Naive B cell (primary cell): ENCODE measurements around the gene CST4. TPM values are rescaled to one million over a fixed set of nuclear protein-coding genes. Genes with fewer than 3 reads are reported as not detected.
"Not testable (repeated sequence)": the region's sequence is repeated elsewhere in the genome, so short reads cannot be mapped to it uniquely, and the experiment has no call there.

ENCODE experiments used
- ATAC-seq, 2 donors: fragments of 150-1000 bp; cut with Tn5 transposase; 2 replicates each; pipeline ENCODE4 v1.10.0; 2021; ENCODE audit warnings: low read depth in 2 of 2, mild to moderate bottlenecking in 2 of 2, moderate library complexity in 2 of 2
- DNase-seq: peaks from one replicate; pipeline ENCODE4 v3.0.0; 2022
- H3K27ac Mint-ChIP-seq, 6 donors: one replicate each; pipeline ENCODE4 v1.8.0; 2020 to 2022; ENCODE audit warnings: mild to moderate bottlenecking in 6 of 6, mixed read lengths in 6 of 6, moderate library complexity in 5 of 6, inconsistent platforms in 2 of 6
- H3K27me3 Mint-ChIP-seq, 3 donors: one replicate each; pipeline ENCODE4 v1.8.0; 2021 to 2022; ENCODE audit warnings: mixed read lengths in 3 of 3, mild to moderate bottlenecking in 1 of 3
- H3K36me3 Mint-ChIP-seq, 2 donors: one replicate each; pipeline ENCODE4 v1.8.0; 2020 to 2022; ENCODE audit warnings: mixed read lengths in 2 of 2, inconsistent platforms in 1 of 2, mild to moderate bottlenecking in 1 of 2
- H3K4me1 Mint-ChIP-seq, 3 donors: one replicate each; pipeline ENCODE4 v1.8.0; 2020 to 2022; ENCODE audit warnings: mixed read lengths in 3 of 3, inconsistent platforms in 1 of 3, mild to moderate bottlenecking in 1 of 3, moderate library complexity in 1 of 3
- H3K4me3 Mint-ChIP-seq, 8 donors: one replicate each; pipeline ENCODE4 v1.8.0; 2020 to 2022; ENCODE audit warnings: mild to moderate bottlenecking in 8 of 8, mixed read lengths in 8 of 8, moderate library complexity in 8 of 8, inconsistent platforms in 2 of 8
- H3K9me3 Mint-ChIP-seq, 7 donors: one replicate each; pipeline ENCODE4 v1.8.0; 2020 to 2022; ENCODE audit warnings: mixed read lengths in 7 of 7, mild to moderate bottlenecking in 5 of 7, inconsistent platforms in 2 of 7, moderate library complexity in 1 of 7
- polyA plus RNA-seq, 6 donors: library from polyadenylated mRNA; unstranded; fragments of 300-500 nt; fragmentation: Illumina TruSeq; gene quantifications; one replicate each; pipeline ENCODE4 v1.2.3, GENCODE V29; 2021; ENCODE audit warnings: low read depth in 6 of 6

Gene CST4
- polyA plus RNA-seq, 6 donors from 2014 or later, result not detected

DNA sequence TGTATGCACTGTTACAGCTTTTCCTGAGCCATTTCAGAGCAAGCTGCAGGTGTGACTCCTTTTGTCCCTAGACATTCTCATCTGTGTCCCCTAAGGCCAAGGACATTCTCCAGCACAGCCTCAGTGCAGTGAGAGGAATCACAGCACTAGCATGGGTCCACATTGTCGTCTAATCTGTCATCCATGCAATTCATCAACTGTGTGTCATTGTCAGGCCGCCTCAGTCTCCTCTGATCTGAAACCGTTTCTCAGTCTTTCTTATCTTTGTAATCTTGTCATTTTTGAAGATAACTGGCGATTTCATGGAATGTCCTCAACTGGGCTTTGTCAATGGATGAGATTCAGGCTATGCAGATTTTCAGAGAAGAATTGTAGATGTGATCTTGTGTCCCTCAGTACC is 24.8 kb downstream of the CST4 start:
- not testable (repeated sequence) for ATAC-seq, H3K9me3 Mint-ChIP-seq, H3K36me3 Mint-ChIP-seq, DNase-seq, H3K4me1 Mint-ChIP-seq, H3K27me3 Mint-ChIP-seq, H3K4me3 Mint-ChIP-seq, H3K27ac Mint-ChIP-seq

DNA sequence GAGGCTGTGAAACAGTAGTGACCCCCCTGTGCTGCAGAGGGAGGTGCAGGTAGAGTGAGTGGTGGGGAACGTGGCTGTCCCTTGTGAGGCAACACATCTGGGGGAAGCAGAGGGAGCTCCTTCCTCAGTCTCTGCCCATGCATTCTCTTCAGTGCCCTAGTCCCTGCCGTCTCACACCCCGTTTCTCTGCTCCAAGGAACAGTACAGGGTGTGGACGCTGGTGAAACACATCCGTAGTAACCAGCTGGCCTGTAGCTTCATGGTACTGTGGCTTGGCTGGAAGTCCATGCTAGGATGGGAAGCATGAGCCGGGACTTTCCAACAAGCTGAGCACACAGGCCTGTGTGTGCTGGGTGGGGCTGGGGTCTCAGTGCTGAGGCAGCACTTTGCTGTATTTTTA is 25.7 kb downstream of the CST4 start:
- Mint-ChIP-seq H3K4me1 (no peaks in the 10 kb centered on the region), H3K27ac (no peak overlapping the region), H3K4me3 (no peak overlapping the region), H3K36me3 (no peaks in the 10 kb centered on the region), H3K9me3 (no peaks in the 10 kb centered on the region), H3K27me3 (no peaks in the 10 kb centered on the region)
- no peak for DNase-seq
- no peak for ATAC-seq

DNA sequence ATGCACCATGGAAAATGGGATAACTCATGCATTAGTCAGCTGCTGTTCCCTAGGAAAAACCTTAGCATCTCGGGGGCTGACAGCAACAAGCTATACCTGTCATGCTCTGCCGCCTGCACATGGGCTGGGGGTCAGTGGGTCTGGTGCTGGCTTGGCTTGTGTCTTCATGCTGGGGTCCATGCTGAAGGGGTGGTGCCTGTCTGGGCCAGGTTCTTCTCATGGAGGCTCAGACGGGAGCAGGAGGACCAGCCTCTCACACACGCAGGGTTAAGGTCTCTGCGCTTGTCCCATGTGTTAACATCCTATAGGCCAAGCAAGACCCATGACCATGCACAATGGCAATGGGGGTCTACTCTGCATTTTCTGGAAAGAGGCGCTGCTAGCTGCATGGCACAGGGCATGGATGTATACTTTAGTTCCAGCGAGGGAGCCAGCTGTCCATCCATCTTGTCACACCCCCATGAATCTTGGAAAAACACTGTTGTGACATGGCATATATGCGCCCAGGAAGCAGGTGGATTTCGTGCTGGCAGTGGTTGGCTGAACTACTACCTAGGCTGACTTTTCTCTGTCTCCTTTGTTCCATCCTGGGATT is 26.5 kb downstream of the CST4 start:
- no peak for DNase-seq
- Mint-ChIP-seq H3K4me3 (no peak overlapping the region), H3K27me3 (no peaks in the 10 kb centered on the region), H3K36me3 (no peaks in the 10 kb centered on the region), H3K27ac (no peak overlapping the region), H3K9me3 (no peaks in the 10 kb centered on the region), H3K4me1 (no peaks in the 10 kb centered on the region)
- ATAC-seq, result no peak

DNA sequence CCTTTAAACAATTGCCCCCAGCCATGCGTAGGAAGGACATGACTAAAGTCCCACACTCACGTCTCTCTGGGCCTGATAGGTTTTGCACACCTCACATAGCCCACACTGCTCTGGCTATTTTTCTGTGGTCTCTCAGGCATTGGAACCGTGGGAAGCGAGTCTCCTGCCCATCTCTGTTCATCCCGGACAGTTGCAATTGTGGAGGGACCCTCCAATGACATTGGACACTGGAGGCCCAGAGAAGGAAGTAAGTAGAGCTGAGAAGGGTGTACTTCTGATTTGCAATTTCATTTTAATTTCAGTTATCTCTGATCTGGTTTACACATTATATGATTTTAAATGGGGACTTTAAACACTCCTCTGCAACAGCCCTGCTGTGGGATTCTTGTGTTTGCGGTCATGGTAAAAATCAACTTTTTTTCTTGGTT is 27.8 kb downstream of the CST4 start:
- H3K27ac Mint-ChIP-seq, result no peak overlapping the region
- no peak overlapping the region for H3K4me3 Mint-ChIP-seq
- DNase-seq, result no peak
- ATAC-seq, result no peak
- no peaks in the 10 kb centered on the region for H3K27me3 Mint-ChIP-seq
- no peaks in the 10 kb centered on the region for H3K36me3 Mint-ChIP-seq
- H3K4me1 Mint-ChIP-seq, result no peaks in the 10 kb centered on the region
- H3K9me3 Mint-ChIP-seq, result no peaks in the 10 kb centered on the region

DNA sequence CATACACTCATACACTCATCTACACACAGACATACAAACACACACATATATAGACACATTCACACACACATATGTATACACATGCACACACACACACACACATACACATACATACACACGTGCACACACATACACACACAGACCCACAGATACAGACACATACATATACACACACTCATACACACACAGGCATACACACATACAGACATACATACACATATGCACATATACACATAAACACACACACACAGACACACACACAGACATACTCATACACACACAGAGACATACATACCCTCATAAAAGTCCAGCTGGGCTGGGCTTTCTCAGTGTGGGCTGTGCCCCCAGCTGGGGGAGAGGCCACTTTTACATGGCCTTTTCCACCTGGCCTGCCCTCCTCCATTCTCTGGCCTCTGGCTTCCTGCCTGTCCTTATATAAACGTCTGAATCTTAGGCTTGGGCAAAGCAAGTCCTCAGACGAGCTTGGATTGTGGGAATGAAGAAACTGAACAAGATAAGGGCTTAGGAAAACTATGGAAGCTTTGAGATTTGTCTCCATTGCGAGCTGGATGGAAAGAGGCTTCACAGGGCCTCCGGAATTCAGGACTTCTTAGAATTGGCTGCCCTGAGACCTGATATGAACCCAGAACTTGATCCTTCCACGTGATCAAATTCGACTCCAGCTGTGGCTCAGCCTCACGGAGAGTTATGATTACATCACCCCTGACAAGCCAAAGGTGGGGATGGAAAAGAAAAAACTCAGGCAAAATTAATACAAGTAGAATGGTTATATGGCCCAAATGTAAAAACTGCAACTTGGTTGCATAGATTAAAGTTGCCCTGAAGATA is 28.6 kb downstream of the CST4 start:
- H3K9me3 Mint-ChIP-seq, result no peaks in the 10 kb centered on the region
- no peak for ATAC-seq
- H3K4me1 Mint-ChIP-seq, result peaks cover 4 to 6% (median 6%) of the 10 kb centered on the region in 3 donors
- no peaks in the 10 kb centered on the region for H3K36me3 Mint-ChIP-seq
- no peaks in the 10 kb centered on the region for H3K27me3 Mint-ChIP-seq
- H3K27ac Mint-ChIP-seq, result no peak overlapping the region
- no peak overlapping the region for H3K4me3 Mint-ChIP-seq
- DNase-seq, result no peak

DNA sequence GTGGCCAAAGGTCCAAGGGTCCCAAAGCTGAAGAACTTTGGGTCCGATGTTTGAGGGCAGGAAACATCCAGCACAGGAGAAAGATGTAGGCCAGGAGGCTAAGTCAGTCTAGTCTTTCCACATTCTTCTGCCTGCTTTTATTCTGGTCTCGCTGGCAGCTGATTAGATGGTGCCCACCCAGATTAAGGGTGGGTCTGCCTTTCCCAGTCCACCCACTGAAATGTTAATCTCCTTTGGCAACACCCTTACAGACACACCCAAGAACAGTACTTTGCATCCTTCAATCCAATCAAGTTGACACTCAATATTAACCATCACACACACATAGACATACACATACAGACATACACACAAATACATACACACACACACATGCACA is 29.2 kb downstream of the CST4 start:
- not testable (repeated sequence) for H3K36me3 Mint-ChIP-seq, DNase-seq, H3K9me3 Mint-ChIP-seq, H3K4me3 Mint-ChIP-seq, H3K27me3 Mint-ChIP-seq, H3K27ac Mint-ChIP-seq, ATAC-seq
- peaks cover 4 to 12% (median 9%) of the 10 kb centered on the region in 3 donors for H3K4me1 Mint-ChIP-seq

DNA sequence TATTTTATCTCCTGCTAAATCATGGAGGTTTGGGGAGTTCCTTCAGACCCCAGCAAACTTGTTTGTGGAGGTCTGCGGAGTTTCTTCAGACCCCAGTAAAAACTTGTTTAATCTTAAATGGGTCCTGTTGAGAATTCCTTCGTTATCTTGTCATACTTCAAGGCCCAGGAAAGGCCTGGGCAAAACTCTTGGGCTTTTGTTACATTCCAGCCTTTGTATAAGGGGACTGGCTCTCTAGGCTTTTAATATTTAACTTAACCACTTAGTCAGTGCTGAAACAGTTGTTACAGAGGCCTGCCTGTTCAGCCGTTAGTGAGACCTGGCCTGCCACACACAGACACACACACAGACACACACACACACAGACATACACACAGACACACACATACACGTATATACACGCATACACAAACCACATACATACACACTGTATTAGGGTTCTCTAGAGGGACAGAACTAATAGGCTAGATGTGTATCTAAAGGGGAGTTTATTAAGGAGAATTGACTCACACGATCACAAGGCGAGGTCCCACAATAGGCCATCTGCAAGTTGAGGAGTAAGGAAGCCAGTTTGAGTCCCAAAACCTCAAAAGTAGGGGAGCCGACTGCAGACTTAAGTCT is 29.7 kb downstream of the CST4 start:
- Mint-ChIP-seq H3K36me3 (no peaks in the 10 kb centered on the region), H3K9me3 (no peaks in the 10 kb centered on the region), H3K4me3 (no peak overlapping the region), H3K4me1 (peaks cover 4 to 14% (median 14%) of the 10 kb centered on the region in 3 donors), H3K27ac (no peak overlapping the region), H3K27me3 (peaks cover 0 to 5% (median 0%) of the 10 kb centered on the region in 3 donors)
- DNase-seq, result no peak
- ATAC-seq, result no peak

DNA sequence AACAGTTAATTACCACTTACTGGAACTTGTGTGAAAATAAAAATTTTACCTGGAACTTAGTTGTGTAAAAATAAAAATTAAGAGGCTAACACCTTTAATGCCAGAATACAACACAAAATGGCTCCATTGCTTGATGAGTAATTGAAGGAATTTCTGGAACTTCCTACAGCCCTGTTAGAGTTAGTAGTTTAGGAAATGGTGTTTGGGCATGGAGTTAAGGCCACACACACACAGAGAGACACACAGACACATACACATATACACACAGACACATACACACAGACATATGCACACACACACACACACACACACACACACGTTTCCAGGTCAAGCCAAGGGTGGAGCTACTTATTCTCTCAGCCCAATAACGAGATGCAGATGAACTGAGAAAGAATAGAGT is 30.5 kb downstream of the CST4 start:
- DNase-seq (no peak), ATAC-seq (no peak)
- Mint-ChIP-seq H3K4me1 (peaks cover 4 to 18% (median 14%) of the 10 kb centered on the region in 3 donors), H3K27me3 (peaks cover 0 to 8% (median 4%) of the 10 kb centered on the region in 3 donors), H3K4me3 (no peak overlapping the region), H3K27ac (peak overlapping the region in 1 of 6 donors; percentile 52), H3K36me3 (no peaks in the 10 kb centered on the region), H3K9me3 (no peaks in the 10 kb centered on the region)

DNA sequence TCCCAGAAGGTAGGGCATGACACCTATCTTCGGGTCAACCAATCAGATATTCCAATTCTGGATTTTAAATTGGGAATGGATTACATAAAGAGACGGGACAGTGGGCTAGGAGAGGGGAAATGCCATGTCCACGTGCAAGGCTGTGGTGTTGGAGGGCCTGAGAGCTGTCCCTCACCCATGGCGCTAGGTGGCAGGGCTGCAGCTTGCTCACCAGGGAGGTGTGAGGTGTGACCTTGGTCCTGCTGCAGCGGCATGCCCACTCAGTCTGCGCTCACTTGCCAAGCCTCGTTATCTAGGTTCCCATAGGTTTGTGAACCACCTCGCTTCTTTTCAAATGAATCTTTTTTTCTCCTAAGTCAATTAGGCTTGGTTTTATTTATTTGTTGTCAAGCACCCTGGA is 31.6 kb downstream of the CST4 start:
- H3K27me3 Mint-ChIP-seq, result peaks cover 0 to 11% (median 7%) of the 10 kb centered on the region in 3 donors
- ATAC-seq (no peak), DNase-seq (no peak)
- no peaks in the 10 kb centered on the region for H3K36me3 Mint-ChIP-seq
- H3K4me3 Mint-ChIP-seq, result no peak overlapping the region
- H3K27ac Mint-ChIP-seq, result no peak overlapping the region
- H3K4me1 Mint-ChIP-seq, result peaks cover 4 to 19% (median 14%) of the 10 kb centered on the region in 3 donors
- no peaks in the 10 kb centered on the region for H3K9me3 Mint-ChIP-seq

DNA sequence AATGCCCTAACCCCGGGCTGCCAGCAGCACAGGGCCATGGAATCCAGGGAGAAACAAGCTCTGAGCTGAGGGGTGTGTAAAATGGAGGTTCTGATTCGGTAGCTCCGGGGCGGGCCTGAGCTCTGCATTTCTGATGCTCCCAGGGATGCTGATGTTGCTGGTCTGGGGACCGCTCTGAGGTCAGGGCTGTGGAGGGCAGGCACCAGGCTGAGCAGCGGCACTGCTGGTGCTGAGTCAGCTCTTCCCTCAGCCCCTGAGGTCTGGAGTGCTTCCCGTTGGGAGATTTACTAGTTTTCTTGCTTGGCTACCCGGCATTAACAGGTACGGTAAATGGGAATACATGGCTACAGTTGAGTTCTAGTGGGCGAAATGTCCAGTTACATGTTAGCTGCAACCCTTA is 32.5 kb downstream of the CST4 start:
- peaks cover 0 to 11% (median 7%) of the 10 kb centered on the region in 3 donors for H3K27me3 Mint-ChIP-seq
- H3K4me3 Mint-ChIP-seq, result no peak overlapping the region
- DNase-seq (no peak), ATAC-seq (no peak)
- peaks cover 4 to 19% (median 14%) of the 10 kb centered on the region in 3 donors for H3K4me1 Mint-ChIP-seq
- no peaks in the 10 kb centered on the region for H3K36me3 Mint-ChIP-seq
- H3K27ac Mint-ChIP-seq, result peak overlapping the region in 1 of 6 donors; percentile 57
- H3K9me3 Mint-ChIP-seq, result no peaks in the 10 kb centered on the region

DNA sequence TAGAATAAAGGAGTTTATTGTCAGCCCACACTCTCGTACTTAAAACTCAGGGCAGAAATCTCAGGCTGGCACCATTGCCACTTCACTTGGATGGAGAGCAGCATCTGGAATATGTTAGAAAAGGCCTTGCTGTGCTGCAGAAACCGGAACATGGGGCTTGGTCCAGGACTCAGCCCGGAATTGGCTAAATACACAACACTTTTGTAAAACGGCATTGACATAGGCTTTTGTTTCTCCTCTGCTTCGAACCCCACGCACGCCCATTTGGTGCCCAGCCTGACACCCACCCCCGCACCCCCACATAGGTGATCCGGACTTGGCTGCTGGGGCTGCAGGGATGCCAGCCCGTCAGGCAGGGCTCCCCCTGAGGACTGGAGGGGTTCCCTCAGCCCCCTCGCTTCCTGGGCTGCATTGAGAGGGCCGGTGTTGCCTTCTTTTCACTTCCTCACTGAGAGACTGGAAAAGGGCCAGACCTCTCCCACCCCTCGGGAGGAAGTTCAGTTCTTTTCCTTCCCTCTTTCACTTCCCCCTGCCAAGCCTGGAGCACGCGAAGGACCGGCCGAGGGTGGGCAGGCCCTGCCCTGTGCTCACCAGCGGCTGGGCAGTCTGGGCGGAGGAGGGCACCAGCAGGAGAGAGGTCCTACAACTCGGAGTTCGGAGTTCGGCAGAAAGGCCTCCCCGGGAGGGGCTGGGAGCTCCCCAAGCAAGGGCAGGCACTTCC is 33.2 kb downstream of the CST4 start:
- ATAC-seq (peak in 1 of 2 donors; percentile 33), DNase-seq (no peak)
- Mint-ChIP-seq H3K4me3 (peak overlapping the region in 3 of 8 donors; percentile 30 to 66 (median 38)), H3K9me3 (no peaks in the 10 kb centered on the region), H3K27me3 (peaks cover 0 to 11% (median 7%) of the 10 kb centered on the region in 3 donors), H3K36me3 (no peaks in the 10 kb centered on the region), H3K4me1 (peaks cover 4 to 19% (median 14%) of the 10 kb centered on the region in 3 donors), H3K27ac (peak overlapping the region in 3 of 6 donors; percentile 51 to 89 (median 83))

DNA sequence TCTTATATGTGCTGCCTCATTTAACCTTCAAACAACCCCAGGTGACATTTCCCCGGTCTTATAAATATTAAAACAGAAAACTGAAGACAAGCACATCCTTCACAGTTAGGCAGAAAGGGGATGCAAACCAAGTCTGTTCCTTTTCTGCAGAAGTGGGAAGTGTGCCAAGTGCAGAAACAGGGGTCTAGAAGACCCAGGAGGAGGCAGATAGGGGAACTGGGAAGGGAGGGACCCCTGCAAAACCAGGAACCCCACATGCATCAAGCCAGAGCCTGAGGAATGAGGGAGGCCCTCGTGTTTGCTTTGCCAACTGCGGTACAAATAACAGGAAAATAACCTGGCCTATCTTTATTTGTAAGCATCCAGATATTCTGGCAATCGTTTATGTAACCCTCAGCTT is 34.1 kb downstream of the CST4 start:
- DNase-seq, result no peak
- H3K36me3 Mint-ChIP-seq, result no peaks in the 10 kb centered on the region
- ATAC-seq, result no peak
- H3K9me3 Mint-ChIP-seq, result no peaks in the 10 kb centered on the region
- H3K27me3 Mint-ChIP-seq, result peaks cover 0 to 11% (median 7%) of the 10 kb centered on the region in 3 donors
- peaks cover 4 to 19% (median 14%) of the 10 kb centered on the region in 3 donors for H3K4me1 Mint-ChIP-seq
- peak overlapping the region in 1 of 6 donors; percentile 89 for H3K27ac Mint-ChIP-seq
- H3K4me3 Mint-ChIP-seq, result no peak overlapping the region

DNA sequence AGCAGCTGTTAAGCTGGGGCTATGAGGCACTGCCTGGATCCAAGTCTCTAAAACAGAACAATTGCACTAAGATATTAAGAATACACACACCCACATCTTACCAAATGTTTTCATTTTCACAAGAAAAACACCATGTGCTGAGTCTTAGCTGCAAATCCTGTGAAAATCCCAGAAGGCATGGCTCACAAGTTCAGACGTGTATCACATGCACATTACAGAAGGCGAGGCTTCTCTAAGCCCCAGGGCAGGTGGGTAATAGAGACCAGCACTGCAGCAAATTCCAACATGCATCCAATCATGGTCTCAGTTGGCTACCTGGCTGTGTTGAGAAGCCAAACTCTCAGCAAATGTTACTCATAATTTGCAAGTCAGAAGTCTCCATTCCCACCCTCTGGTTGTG is 34.8 kb downstream of the CST4 start:
- Mint-ChIP-seq H3K4me3 (no peak overlapping the region), H3K9me3 (no peaks in the 10 kb centered on the region), H3K27ac (no peak overlapping the region), H3K4me1 (peaks cover 4 to 19% (median 14%) of the 10 kb centered on the region in 3 donors), H3K36me3 (no peaks in the 10 kb centered on the region), H3K27me3 (peaks cover 0 to 11% (median 7%) of the 10 kb centered on the region in 3 donors)
- ATAC-seq (no peak), DNase-seq (no peak)
